H1 (cell line): ENCODE data around the gene DHRS12.

Experiments
- E2F6 ChIP-seq: IDR thresholded peaks from 2 replicates; pipeline ENCODE4 v1.6.1; 2012; ENCODE audit warnings: inconsistent platforms
- RFX5 ChIP-seq: IDR thresholded peaks from 2 replicates; pipeline ENCODE4 v1.6.1; 2011; ENCODE audit warnings: low read depth, low read length, improper control_type of control experiment, borderline replicate concordance

DNA sequence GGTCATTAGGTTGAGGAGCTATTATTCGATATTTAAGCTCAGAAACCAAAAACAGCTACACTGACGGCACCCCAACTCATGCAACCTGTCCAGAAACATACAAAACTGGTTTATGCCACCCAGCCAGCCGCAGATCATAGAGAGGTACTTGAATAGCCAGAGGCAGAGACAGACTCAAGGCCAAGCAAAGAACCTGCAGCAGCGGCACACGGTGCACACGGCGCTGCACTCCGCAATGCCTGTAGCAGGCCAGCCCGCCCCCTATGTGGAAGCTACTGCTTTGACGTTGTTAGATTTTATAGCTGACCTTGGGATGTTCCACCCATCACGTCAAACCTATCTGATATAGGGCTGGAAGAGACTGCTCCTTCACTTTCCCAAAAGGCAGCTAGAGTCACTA, 11.9 kb upstream of the DHRS12 start:
- no peak for TF ChIP-seq E2F6
- TF ChIP-seq RFX5: no peak
